ENCODE data around the gene RASGEF1B.

Gene RASGEF1B

DNA sequence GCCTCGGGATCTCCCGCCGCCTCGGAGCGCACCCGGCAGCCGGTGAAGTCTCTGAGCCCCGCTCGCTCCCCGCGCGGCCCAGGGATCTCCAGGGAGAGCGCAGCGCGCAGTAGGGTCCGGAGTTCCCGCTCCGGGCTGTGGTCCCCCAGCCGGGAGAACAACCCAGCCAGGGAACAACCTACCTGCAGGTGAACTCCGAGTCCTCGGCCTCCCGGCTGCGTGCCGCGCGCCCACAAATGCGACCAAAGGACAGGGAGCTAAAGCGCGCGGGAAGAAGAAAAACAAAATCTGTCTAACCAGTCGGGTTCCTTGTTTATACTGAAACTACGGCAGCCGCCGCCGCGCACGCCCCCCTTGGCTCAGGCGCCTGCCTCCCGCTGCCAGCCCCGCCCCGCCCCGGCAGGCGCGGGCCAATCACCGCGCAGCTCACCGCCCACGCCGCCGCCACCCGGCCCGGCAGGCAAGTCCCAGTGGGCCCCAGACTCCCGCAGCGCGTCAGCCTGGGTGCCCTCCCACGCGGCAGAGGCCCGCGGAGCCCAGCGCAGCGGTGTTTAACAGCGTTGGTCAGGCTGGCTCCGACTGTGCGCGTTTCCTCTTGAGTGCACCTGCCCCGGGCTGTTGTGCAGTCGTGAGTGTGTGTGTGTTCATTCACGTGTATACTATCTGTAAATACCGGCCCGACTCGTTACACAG is at the start of gene RASGEF1B:
RASGEF1B (minus strand) TSS at position 320 of the 693 bp plus-strand sequence. CDS start 12,399 bp downstream, outside the sequence.
- FAIRE-seq (no peak), DNase-seq (ENCODE audit: low spot score) (peak; percentile 58)

DNA sequence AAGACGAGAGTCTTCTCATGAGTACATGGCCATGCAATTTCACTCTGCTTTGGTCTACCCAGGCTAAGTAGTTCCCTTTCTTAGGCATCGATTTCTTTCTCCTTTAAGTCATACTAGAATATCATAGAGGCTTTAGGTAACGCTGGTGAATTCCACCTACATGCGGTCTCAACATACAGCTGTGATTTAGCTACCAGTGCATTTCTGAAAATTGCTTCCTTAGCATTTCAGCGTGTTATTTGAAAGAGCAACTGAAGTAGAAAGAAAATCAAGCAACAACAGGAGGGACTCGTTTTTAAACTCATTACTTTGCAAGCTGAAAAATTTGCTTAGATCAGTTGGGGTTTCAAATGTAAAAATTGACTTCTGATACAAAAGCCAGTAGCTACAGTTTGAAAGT is 48.1 kb upstream of the RASGEF1B start:
- DNase-seq (ENCODE audit: low spot score), result no peak
- no peak for FAIRE-seq

GRCh38 chr4:81519427-81519773 is 47.7 kb upstream of the RASGEF1B start:
- FAIRE-seq, result no peak
- no peak for DNase-seq (ENCODE audit: low spot score)

- no peak for DNase-seq (ENCODE audit: low spot score)
- no peak for FAIRE-seq
Measured at GRCh38 chr4:81518762-81519426, 47.2 kb upstream of the RASGEF1B start.

- DNase-seq (ENCODE audit: low spot score) (no peak), FAIRE-seq (no peak)
Measured at GRCh38 chr4:81516241-81516640, 44.5 kb upstream of the RASGEF1B start.

DNA sequence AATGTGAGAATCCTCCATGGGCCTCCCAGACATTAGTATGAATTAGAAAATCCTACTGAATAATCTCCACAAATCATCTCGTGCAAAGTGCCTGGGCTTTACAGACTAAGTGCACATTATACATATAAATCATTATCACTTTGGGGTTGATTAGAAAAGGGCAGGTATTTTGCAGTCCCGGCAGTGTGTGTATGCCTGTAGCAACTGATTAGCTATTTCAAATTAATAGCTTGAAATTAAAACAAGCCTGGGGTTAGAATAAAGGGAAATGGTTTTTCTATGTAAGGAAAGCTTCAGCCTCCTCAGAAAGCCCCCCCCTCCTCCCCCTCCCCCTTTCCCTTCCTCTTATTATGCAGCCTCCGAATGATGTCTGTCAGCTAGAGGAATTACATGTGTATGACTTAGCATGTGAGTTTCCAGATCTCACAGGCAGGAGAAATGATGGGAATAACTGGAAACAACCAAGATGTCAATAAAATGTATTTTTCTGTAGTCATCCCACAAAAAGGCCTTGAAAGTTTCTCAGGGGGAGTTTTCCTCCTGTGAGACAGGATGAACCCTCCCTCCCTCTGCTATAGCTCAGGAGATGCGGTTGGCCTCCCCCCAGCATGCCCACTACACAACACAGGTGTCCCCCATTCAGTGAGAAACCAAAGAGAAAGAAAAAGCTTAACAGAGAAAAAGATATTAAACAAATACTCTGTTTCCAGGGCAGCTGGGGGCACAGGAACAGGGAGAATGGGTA is 41.2 kb upstream of the RASGEF1B start:
- FAIRE-seq (no peak), DNase-seq (ENCODE audit: low spot score) (no peak)

DNA sequence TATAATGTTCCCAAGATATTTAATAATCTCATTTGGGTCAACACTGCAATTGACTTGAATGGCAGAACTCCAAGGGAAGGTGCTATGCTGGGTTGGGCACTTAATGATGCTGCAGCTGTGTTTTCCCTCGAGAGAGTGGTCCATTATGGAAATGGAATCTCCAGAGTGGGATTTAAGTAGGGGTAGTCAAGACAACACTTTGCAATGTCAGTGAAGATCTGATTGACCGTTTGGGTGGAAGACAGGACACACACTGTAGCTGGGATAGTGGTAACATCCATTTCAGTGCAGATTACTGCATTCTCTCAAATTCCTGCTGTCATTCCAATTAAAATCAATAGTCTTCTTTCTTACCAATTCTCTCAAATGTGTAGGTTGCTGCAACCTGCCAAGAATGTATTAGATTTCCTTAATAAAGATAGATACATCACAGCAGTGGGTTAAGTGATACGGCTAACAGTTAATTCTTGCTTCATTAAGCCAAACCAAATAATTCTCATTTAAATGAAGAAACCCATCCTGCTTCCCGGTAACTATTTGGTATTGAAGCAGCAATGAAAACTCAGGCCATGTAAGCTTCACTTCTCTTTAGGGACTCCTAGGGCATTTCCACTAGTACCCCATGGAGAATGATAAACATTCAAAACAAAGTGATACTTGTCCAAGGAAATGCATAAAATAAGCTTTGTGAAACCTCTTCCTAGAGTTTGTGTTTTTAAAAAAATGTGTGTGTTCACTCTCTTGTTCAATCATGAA is 40.5 kb upstream of the RASGEF1B start:
- FAIRE-seq, result no peak
- DNase-seq (ENCODE audit: low spot score), result no peak

DNA sequence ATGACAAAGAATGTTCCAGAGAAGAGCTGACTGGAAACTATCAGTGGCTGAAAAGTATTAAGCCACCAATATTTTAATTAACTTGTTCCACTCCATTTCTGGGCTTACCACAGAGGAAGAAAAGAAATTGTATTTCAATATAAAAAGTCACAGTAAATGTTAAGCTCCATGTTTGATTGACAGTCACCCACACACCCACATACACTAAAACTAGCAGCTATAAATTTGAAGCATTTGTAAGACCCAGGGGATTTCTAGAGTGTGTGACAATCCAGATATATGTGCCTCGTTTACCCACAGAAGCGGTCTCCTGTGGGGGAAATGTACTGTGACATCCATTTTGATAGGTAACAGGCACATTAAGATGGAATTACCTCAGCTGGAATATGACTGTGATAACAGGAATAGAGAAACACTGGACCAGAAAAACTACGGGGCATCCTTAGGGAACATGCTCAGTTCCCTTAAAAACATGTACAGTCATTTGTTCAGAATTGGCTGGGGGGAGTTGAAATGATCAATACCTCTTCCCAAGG is 39.0 kb upstream of the RASGEF1B start:
- FAIRE-seq, result no peak
- DNase-seq (ENCODE audit: low spot score), result no peak

GRCh38 chr4:81509822-81510221 is 38.1 kb upstream of the RASGEF1B start:
- FAIRE-seq, result no peak
- no peak for DNase-seq (ENCODE audit: low spot score)

GRCh38 chr4:81509191-81509590 is 37.5 kb upstream of the RASGEF1B start:
- DNase-seq (ENCODE audit: low spot score) (no peak), FAIRE-seq (no peak)

DNA sequence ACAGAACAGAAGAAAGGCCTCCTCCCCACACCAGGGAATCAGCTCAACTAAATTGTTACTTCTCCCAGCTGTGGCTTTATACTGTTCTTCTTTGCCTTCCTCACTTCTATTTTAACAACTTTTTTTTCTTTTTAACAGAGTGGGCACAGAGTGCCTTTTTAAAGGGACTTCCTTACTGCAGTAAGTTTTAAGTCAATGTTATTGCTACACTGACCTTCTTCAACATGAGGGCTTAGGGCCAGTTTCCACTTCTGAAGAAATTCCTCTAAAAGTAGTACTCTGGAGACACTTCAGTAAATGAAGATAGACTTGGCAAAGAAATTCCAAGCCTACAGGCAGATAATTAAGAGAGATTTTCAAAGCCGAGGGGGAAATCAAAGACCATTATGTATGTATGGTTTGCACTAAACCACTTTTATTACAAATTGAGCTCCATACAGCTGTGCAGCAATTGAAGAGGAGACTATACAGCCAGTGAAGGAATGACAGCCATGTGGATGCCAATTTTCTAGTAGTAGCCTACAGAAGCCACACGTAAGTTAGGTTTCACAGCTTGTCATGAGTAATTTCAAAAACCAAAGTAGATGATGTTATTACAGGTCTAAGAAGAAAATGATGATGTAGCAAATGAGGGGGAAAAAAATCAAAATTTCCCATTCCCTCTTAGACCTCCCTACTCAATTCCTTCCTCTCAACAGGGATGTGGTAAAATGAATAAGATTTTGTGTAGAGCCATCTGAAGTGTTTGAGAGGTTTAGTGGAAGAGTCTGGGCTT is 36.9 kb upstream of the RASGEF1B start:
- no peak for DNase-seq (ENCODE audit: low spot score)
- FAIRE-seq, result no peak

- DNase-seq (ENCODE audit: low spot score), result no peak
- no peak for FAIRE-seq
Measured at GRCh38 chr4:81507530-81507929, 35.8 kb upstream of the RASGEF1B start.

DNA sequence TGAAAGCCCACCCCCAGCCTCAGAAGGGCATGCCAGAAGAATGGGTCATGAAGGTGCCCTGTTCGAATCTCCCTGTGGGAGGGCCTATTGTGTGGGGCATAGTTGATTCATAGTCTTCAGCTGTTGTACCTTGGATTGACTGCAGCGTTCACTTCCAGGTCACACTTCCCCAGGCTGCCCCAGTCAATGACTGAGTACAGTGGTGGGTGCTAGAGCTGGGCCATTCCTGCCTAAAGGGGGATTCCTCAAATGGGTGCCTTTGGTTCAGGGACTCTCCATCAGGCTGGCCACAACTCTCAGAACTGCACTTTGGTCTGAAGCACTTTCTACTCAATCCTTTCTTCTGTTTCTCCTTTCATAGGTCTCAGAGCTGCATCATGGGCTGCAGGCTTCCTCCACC is 35.0 kb upstream of the RASGEF1B start:
- no peak for DNase-seq (ENCODE audit: low spot score)
- no peak for FAIRE-seq

- no peak for FAIRE-seq
- DNase-seq (ENCODE audit: low spot score), result no peak
Measured at GRCh38 chr4:81505726-81506125, 34.0 kb upstream of the RASGEF1B start.

DNA sequence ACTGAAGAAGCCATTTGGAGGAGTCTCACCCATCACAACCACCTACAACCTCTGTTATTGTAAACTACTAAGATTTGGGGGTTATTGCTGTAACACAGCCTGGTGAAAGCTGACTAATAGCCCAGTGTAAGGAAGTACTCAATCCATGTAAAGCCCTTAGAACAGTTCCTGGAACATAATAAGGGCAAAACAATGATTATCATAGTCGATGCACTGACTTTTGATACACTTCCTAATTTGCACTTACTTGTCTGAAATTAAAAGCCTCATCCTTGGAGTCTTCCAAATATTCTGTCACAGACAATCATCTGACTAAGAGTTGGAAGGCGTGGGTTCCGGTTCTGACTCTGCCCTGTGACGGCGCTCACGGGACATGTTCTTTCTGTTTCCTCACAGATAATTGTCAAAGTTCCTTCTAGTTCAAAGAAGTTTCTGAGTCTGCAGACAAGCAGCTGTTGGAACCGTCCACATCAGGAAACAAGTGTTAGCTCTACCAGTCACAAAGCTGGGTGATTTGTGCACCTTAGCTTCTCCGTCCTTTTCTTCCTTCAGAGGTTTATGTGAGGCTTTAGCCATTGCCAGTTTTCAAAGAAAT is 33.4 kb upstream of the RASGEF1B start:
- no peak for FAIRE-seq

DNA sequence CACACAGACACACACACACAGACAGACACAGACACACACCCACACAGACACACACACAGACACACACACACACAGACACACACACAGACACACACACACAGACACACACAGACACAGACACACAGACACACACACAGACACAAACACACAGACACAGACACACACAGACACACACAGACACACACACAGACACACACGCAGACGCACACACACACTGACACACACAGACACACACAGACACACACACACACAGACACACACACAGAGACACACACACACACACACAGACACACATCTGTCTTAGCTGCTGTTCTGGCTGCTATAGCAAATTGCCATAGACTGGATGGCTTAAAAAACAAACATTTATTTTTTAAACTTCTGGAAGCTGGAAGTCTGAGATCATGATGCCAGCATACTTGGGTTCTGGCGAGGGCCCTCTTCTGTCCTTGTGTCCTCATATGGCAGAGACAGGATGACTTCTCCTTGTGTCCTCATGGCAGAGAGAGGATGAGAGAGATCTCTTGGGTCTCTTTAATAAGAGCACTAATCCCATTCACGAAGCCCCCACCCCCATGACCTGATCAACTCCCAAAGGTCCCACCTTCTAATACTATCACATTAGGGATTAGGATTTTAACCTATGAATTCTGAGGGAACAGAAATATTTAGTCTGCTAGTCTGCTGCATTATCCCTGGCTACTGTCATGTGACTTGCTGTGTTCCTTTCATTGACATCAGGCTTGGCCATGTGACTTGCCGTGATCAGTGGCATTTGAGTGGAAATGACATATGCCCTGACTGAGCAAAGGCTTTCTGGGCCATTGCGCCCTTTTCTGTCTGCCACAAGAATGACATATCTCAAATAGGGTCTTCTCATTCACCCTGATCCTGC is 32.7 kb upstream of the RASGEF1B start:
- FAIRE-seq, result no peak
- no peak for DNase-seq (ENCODE audit: low spot score)

More for the DNA sequence above, 33.4 kb upstream of the RASGEF1B start:
- DNase-seq (ENCODE audit: low spot score), result no peak

- no peak for FAIRE-seq
- DNase-seq (ENCODE audit: low spot score), result no peak
Measured at GRCh38 chr4:81503586-81503985, 31.9 kb upstream of the RASGEF1B start.

DNA sequence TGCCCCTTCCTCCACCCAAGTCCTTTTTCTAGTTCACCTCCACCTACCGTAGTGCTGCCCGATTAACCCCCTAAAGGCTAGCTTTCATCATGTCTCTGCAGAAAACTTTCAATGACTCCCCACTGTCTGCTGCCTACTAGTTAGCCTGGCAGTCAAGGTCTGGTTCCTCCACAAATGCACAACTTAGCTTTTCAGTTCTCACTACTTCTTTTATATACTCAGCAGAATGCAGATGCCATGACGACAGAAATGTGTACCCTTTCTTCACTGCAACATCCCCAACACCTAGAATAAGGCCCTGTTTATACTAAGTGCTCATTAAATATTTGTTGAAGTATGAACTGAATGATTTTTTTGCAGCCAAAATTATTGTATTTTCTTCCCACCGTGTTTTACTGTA is 30.9 kb upstream of the RASGEF1B start:
- FAIRE-seq (no peak), DNase-seq (ENCODE audit: low spot score) (no peak)

GRCh38 chr4:81499840-81500239 is 28.1 kb upstream of the RASGEF1B start:
- peak; percentile 36 for FAIRE-seq
- no peak for DNase-seq (ENCODE audit: low spot score)
